Activated CD8-positive, alpha-beta memory T cell treated with anti-CD3 and anti-CD28 coated beads for 1 hour (primary cell): ENCODE results near the gene OBSCN.

Experiments used
- DNase-seq, 2 donors: peaks; one replicate each; pipeline ENCODE4 v3.0.0-alpha.2; 2020; ENCODE audit warnings: low read depth in 1 of 2; ENCODE audit errors: extremely low read depth in 1 of 2

The OBSCN gene

GRCh38 chr1:228304225-228304624 lies 96.4 kb downstream of the OBSCN start:
- no peak for DNase-seq

DNA sequence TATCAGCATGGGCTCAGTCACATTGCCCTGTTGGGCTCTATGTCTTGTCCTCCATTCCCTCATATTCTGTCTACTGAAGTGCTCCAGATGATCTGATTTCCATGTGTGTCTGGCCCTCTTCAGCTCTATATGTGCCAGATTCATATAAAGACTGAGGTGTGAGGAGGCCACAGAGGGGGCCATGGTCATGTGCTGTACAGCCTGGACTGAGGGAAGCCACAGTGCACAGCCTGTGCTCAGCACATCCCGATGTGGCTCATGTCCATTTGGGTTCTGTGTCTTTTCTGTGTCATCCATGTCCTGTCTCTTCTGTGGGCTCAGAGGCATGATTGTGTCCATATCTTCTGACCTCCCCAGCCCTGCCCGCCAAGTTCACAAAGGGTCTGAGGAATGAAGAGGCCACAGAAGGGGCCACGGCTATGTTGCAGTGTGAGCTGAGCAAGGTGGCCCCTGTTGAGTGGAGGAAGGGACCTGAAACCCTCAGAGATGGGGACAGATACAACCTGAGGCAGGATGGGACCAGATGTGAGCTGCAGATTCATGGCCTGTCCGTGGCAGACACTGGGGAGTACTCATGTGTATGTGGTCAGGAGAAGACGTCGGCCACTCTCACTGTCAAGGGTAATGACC lies 97.0 kb downstream of the OBSCN start:
- no peak for DNase-seq

DNA sequence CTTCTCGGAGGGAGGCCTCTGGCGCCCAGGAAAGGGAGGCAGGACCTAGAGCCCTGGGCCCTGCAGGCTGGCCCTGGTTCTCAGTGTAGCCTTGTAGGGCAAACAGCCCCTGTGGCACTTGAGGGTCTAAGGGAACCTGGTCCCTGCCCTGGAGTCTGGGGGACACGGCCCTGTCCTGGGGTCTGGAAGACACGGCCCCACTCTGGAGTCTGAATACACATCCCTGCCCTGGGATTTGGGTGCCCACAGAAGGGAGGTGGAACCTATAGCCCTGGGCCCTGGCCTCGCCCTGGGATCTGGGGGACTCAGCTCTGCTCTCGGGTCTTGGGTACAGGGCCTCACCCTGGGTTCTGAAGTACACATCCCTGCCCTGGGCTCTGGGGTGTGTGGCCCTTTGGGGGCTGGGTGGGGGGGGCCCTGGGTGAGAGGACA lies 97.9 kb downstream of the OBSCN start:
- DNase-seq = no peak

DNA sequence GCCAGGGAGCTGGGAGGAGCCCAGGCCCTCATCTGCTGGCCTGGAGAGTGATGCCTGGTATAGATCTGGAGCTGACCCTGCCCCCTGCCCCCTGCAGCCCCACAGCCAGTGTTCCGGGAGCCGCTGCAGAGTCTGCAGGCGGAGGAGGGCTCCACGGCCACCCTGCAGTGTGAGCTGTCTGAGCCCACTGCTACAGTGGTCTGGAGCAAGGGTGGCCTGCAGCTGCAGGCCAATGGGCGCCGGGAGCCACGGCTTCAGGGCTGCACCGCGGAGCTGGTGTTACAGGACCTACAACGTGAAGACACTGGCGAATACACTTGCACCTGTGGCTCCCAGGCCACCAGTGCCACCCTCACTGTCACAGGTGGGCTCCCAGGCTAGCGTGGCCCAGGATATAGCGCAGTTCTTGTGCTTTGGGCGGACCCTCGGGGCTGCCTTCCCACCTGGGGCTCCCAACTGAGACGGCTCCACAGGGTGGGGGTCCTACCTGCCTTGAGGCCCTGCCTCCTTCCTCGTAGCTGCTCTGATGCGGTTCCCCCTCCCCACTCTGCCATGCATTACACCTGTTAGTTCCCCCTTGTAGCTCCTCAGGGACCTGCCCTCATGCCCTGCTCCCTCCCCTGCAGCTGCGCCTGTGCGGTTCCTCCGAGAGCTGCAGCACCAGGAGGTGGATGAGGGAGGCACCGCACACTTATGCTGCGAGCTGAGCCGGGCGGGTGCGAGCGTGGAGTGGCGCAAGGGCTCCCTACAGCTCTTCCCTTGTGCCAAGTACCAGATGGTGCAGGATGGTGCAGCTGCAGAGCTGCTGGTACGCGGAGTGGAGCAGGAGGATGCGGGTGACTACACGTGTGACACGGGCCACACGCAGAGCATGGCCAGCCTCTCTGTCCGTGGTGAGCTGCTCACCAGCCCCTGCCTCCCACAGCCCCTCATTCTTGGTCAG lies 98.7 kb downstream of the OBSCN start:
- no peak for DNase-seq

GRCh38 chr1:228307218-228308023 lies 99.6 kb downstream of the OBSCN start:
- no peak for DNase-seq

DNA sequence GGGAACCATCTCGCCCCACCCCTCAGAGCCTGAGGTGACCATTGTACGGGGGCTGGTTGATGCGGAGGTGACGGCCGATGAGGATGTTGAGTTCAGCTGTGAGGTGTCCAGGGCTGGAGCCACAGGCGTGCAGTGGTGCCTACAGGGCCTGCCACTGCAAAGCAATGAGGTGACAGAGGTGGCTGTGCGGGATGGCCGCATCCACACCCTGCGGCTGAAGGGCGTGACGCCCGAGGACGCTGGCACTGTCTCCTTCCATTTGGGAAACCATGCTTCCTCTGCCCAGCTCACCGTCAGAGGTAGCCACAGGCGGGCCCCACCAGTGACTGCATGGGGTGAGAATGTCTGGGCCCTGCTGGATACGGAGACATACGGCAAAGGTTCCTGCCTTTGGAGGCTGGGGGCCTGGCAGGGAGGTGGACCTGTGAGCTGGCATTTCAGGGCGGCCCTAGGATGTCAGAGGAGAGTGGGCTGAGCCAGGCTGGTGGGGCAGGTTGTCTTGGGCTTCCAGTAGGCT lies 100.3 kb downstream of the OBSCN start:
- no peak for DNase-seq

DNA sequence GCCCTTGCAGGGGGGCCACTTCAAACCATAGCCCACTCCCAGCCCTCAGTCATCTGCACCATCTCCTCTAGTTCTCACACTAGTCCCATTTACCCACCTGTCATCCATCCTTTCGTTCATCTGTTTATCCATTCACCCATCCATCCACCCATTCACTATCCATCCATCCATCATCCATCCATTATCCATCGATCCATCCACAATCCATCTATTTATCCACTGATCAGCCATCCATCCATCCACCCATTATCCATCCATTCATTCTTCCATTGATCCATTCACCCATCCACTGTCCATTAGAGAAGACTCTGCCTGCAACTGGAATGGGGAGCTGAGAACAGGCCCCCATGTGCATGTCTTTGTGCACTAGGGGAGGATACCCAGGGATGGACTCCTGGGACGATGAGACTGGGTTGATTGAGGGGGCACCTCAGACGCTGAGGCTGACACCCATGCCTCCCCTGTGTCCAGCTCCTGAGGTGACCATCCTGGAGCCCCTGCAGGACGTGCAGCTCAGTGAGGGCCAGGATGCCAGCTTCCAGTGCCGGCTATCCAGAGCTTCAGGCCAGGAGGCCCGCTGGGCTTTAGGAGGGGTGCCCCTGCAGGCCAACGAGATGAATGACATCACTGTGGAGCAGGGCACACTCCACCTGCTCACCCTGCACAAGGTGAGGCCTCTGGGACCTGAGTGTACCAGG lies 100.9 kb downstream of the OBSCN start:
- DNase-seq = no peak

DNA sequence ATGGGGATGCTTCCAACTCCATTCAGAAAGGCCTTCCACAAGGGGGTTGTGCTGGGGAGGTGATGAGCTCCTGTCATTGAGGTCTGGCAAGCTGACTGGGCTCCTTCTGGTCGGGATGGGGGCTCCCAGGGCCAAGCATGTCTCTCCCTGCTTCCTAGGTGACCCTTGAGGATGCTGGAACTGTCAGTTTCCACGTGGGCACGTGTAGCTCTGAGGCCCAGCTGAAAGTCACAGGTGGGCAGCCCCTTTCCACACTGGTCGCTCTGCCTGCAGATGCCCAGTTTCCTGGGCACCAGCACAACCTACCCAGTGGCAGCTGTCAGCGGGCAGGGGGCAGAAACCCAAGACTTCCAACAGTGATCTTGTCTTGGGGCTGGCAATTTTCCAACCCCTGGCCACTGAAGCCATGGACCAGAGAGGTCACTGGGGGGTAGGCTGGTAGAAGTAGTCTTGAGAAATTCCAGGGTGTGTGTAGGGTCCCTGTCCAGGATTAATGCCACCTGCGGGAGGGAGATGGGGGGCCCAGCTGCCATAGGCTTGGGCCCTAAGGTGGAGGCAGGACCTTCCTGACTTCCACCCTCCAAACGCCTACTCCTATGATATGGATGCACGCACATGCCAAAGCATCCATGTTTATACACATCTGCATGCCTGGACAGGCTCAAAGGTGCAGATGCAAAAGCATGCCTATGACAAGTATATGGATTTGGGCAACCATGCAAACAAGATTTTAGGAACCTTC lies 101.7 kb downstream of the OBSCN start:
- no peak for DNase-seq

DNA sequence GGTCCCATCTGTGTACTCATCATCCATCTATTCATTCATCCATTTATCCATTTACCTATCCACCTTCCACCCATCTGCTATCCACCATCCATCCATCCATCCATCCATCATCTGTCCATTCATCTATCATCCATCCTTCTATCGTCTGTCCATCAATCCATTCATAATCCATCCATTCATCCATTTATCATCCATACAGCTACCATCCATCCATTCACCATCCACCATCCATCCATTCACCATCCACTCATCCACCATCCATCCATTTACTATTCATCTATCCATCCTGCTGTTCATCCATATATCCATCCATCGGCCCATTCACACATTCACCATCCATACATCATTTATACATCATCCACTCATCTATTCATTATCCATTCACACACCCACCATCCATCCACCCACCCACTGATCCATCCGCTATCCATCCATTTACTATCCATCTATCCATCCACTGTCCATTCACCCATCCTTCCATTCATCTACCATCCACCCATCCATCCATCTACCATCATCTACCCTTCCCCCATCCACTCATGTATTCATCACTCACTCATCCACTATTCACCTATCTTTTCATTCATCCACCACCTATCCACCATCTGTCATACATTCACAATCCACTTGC lies 102.4 kb downstream of the OBSCN start:
- DNase-seq = no peak

- DNase-seq = no peak
Observed at GRCh38 chr1:228311091-228311490, 103.2 kb downstream of the OBSCN start.

- no peak for DNase-seq
Observed at GRCh38 chr1:228312136-228312764, 104.4 kb downstream of the OBSCN start.

GRCh38 chr1:228313536-228314277 lies 105.9 kb downstream of the OBSCN start:
- no peak for DNase-seq

GRCh38 chr1:228314315-228314657 lies 106.4 kb downstream of the OBSCN start:
- DNase-seq = no peak

DNA sequence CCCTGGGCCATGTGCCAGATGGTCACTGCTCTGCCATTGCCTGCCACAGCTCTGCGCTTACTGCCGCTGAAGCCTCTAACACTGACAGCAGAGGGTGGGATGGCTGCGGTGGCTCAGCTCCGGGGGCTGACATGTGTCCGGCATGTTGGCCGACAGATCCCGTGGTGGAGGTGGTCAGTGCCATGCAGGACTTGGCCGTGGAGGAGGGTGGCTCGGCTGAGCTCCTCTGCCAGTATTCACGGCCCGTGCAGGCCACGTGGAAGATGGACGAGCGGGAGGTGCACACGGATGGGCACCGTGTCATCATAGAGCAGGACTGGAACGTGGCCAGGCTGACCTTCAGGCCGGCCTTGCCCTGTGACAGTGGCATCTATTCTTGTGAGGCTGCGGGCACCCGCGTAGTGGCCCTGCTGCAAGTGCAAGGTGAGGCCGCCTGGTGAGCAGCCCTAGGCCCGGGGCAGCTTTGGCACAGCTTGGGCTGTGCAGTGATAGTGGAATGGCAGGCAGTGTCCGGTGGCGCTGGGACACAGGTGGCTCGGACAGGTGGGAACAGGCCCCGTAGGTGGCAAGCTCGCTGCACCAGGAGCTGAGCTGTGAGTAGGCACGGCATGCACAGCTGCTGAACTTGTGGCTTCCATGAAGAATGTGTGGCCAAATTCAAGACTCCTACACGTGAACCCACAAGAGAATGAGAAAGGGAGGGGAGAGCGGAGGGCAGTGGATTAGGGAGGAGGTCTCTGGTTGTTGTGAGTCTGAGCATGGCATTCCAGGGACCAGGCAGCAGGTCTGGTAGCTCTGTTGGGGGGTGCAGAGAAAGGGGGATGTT lies 107.0 kb downstream of the OBSCN start:
- DNase-seq = no peak

DNA sequence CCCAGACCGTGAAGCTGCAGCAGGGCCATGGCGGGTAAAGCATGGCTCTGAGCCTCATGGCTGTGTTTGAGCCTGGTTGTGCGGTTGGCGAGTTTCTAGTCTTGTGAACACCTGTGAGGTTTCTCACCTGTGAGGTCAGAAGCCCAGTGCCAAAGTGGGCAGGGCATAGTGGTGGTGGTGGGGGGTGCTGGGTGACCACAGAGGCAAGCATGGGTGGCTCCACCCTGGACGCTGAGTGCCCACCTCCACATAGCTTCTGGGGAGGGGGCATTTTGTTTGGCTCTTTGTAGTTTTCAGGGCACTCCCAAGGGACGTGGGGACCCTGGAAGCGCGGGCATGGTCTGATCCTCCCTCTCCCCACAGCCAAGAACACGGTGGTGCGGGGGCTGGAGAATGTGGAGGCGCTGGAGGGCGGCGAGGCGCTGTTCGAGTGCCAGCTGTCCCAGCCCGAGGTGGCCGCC lies 107.7 kb downstream of the OBSCN start:
- DNase-seq = no peak

DNA sequence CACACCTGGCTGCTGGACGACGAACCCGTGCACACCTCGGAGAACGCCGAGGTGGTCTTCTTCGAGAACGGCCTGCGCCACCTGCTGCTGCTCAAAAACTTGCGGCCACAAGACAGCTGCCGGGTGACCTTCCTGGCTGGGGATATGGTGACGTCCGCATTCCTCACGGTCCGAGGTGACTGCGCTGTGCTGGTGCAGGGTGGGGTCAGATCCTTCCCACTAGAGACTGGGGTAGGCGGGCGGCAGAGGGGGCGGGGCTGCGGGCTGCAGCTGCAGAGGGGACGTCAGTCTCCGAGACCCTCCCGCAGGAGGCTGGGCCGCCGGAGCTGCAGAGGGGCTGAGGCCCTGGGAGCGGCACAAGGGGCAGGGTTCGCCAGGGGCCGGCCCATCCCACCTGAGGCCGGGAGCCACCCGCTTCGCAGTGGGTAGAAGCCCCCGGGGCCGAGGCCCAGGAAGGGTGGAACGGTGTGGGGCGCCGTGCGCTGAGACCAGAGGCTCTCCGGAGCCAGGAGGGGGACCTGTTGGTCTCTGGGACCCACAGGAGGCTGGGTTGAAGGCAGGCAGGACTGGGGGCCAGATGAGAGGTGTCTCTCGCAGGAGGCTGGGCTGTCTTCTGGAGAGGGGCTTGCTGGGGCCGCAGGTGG lies 108.2 kb downstream of the OBSCN start:
- DNase-seq = no peak
